Activated B cell treated with CpG ODN at 0.5 μM for 24 hours (primary cell): Measurements from ENCODE around the gene RBM39. TPM values are rescaled to one million over a fixed set of nuclear protein-coding genes. Genes with fewer than 3 reads are reported as not detected.

ENCODE experiments used
- ATAC-seq: fragments of 200-7000 bp; cut with Tn5 transposase; one replicate; pipeline ENCODE4 v1.10.0; 2021; ENCODE audit warnings: low read depth, mild to moderate bottlenecking, moderate library complexity
- CTCF ChIA-PET: fragments of 350-600 bp; sonication (Branson Sonifier 250); formaldehyde crosslinking; loops from one replicate; lab custom pipeline; 2021; ENCODE audit warnings: antibody characterized with exemption; lab: Charles Lee
- POLR2A ChIA-PET: fragments of 350-600 bp; sonication (Branson Sonifier 250); formaldehyde crosslinking; loops from one replicate; lab custom pipeline; 2021; ENCODE audit warnings: antibody characterized with exemption; lab: Charles Lee
- DNase-seq: peaks from one replicate; pipeline ENCODE4 v3.0.0; 2022
- H3K27ac Mint-ChIP-seq: one replicate; pipeline ENCODE4 v1.8.0; 2020; ENCODE audit warnings: mixed read lengths
- H3K27me3 Mint-ChIP-seq: one replicate; pipeline ENCODE4 v1.8.0; 2021; ENCODE audit warnings: mixed read lengths
- H3K36me3 Mint-ChIP-seq: one replicate; pipeline ENCODE4 v1.8.0; 2021; ENCODE audit warnings: low read depth, mixed read lengths
- H3K4me1 Mint-ChIP-seq: one replicate; pipeline ENCODE4 v1.8.0; 2021; ENCODE audit warnings: mixed read lengths
- H3K4me3 Mint-ChIP-seq: one replicate; pipeline ENCODE4 v1.8.0; 2020; ENCODE audit warnings: mild to moderate bottlenecking, mixed read lengths
- H3K9me3 Mint-ChIP-seq: one replicate; pipeline ENCODE4 v1.8.0; 2020; ENCODE audit warnings: mixed read lengths
- CTCF ChIP-seq: fragments of 200-600 bp; IDR thresholded peaks from one replicate; pipeline ENCODE4 v1.8.0; 2022; ENCODE audit warnings: antibody characterized with exemption, mild to moderate bottlenecking
- intact Hi-C: fragments of 100-400 bp; cut with micrococcal nuclease; formaldehyde crosslinking; loops from one replicate; pipeline ENCODE4 v1.15.1; 2024
- total RNA-seq: library from RNA; stranded (reverse); gene quantifications from 2 replicates; pipeline ENCODE4 v1.2.3, GENCODE V29; 2022

Gene RBM39
- total RNA-seq, 1 donor from 2014 or later: 483 TPM

- no peaks in the 10 kb centered on the region for H3K27me3 Mint-ChIP-seq
- intact Hi-C loops: no loop called here
- no peak for TF ChIP-seq CTCF
Observed at GRCh38 chr20:35653893-35654292, 88.2 kb downstream of the RBM39 start.

More at GRCh38 chr20:35653893-35654292, 88.2 kb downstream of the RBM39 start:
- Mint-ChIP-seq H3K9me3 (no peaks in the 10 kb centered on the region), H3K4me3 (no peak overlapping the region), H3K27ac (no peak overlapping the region), H3K36me3 (peaks cover 35% of the 10 kb centered on the region), H3K4me1 (peaks cover 33% of the 10 kb centered on the region)
- ChIA-PET POLR2A (interaction anchor here (1.5 kb wide), 2 partner anchors 10 to 17 kb away, joined by 3 read pairs; partner anchors contain the start of genes CPNE1 and RBM12), CTCF (no interaction called here)
- no peak for ATAC-seq
- DNase-seq: no peak

Other genes starting within 250 kb of the RBM39 start
- not detected in 2 replicates for gene C20orf173, start 212.6 kb downstream of the RBM39 start, total RNA-seq
- 159 and 183 TPM in 2 replicates for gene ERGIC3, start 200.2 kb downstream of the RBM39 start, total RNA-seq
- 1.5 and 2.2 TPM in 2 replicates for gene SPAG4, start 126.4 kb downstream of the RBM39 start, total RNA-seq
- 234 and 264 TPM in 2 replicates for gene CPNE1, start 77.4 kb downstream of the RBM39 start, total RNA-seq
- gene RBM12, start 77.4 kb downstream of the RBM39 start, total RNA-seq: 129 and 139 TPM in 2 replicates
- 27.1 and 30.6 TPM in 2 replicates for gene NFS1, start 42.9 kb downstream of the RBM39 start, total RNA-seq
- 96.8 and 131 TPM in 2 replicates for gene ROMO1, start 42.9 kb downstream of the RBM39 start, total RNA-seq
- 72.3 and 86.0 TPM in 2 replicates for gene PHF20, start 29.8 kb upstream of the RBM39 start, total RNA-seq
- gene SCAND1, start 212.2 kb upstream of the RBM39 start, total RNA-seq: 35.9 and 43.2 TPM in 2 replicates
- 5.6 and 6.5 TPM in 2 replicates for gene CNBD2, start 226.3 kb upstream of the RBM39 start, total RNA-seq